Type B pancreatic cell (in vitro differentiated cells): ENCODE data around the gene ASB15. TPM values are rescaled to one million over a fixed set of nuclear protein-coding genes. Genes with fewer than 3 reads are reported as not detected.
A peak's percentile ranks its signal among the peaks of the same experiment; 100 is the strongest.

Experiments
- DNase-seq: peaks from one replicate; pipeline ENCODE4 v3.0.0; 2021; ENCODE audit warnings: mixed read lengths; ENCODE audit not compliant: unreplicated experiment; ENCODE audit errors: extremely low spot score
- H3K27ac Mint-ChIP-seq: 2 replicates; pipeline ENCODE4 v1.8.0; 2021; ENCODE audit warnings: mild to moderate bottlenecking, mixed read lengths
- H3K27me3 Mint-ChIP-seq: 2 replicates; pipeline ENCODE4 v1.8.0; 2021; ENCODE audit warnings: mixed read lengths
- H3K36me3 Mint-ChIP-seq: 2 replicates; pipeline ENCODE4 v1.8.0; 2021; ENCODE audit warnings: mixed read lengths
- H3K4me1 Mint-ChIP-seq: one replicate; pipeline ENCODE4 v1.8.0; 2021; ENCODE audit warnings: mixed read lengths; ENCODE audit not compliant: unreplicated experiment
- H3K4me3 Mint-ChIP-seq: 2 replicates; pipeline ENCODE4 v1.8.0; 2021; ENCODE audit warnings: mild to moderate bottlenecking, mixed read lengths
- H3K9me3 Mint-ChIP-seq: 2 replicates; pipeline ENCODE4 v1.8.0; 2021; ENCODE audit warnings: mixed read lengths
- CTCF ChIP-seq: fragments of 200-600 bp; sonication (generic); conservative IDR thresholded peaks from 2 replicates; pipeline ENCODE4 v1.5.0; 2021; ENCODE audit warnings: antibody characterized with exemption, mild to moderate bottlenecking
- total RNA-seq: library from RNA; stranded (reverse); gene quantifications from 2 replicates; pipeline ENCODE4 v1.2.1, GENCODE V29; 2021; ENCODE audit warnings: low replicate concordance

The ASB15 gene
- total RNA-seq, 1 donor from 2014 or later: not detected

- Mint-ChIP-seq H3K27me3 (no peaks in the 10 kb centered on the region), H3K9me3 (no peaks in the 10 kb centered on the region), H3K4me3 (no peak overlapping the region), H3K36me3 (peaks cover 13% of the 10 kb centered on the region), H3K4me1 (no peaks in the 10 kb centered on the region), H3K27ac (no peak overlapping the region)
- DNase-seq: no peak
- TF ChIP-seq CTCF: no peak
Observed at GRCh38 chr7:123680580-123680979, 79.0 kb downstream of the ASB15 start.

GRCh38 chr7:123681561-123681960 is 79.9 kb downstream of the ASB15 start:
- Mint-ChIP-seq H3K4me3 (no peak overlapping the region), H3K36me3 (peaks cover 13% of the 10 kb centered on the region), H3K4me1 (no peaks in the 10 kb centered on the region), H3K9me3 (no peaks in the 10 kb centered on the region), H3K27ac (no peak overlapping the region), H3K27me3 (no peaks in the 10 kb centered on the region)
- no peak for TF ChIP-seq CTCF
- no peak for DNase-seq

GRCh38 chr7:123682690-123683089 is 81.1 kb downstream of the ASB15 start:
- Mint-ChIP-seq H3K4me3 (no peak overlapping the region), H3K27me3 (no peaks in the 10 kb centered on the region), H3K27ac (no peak overlapping the region), H3K9me3 (no peaks in the 10 kb centered on the region), H3K4me1 (no peaks in the 10 kb centered on the region), H3K36me3 (peaks cover 13% of the 10 kb centered on the region)
- peak; percentile 78 for TF ChIP-seq CTCF
- no peak for DNase-seq

- no peak overlapping the region for H3K4me3 Mint-ChIP-seq
- H3K27me3 Mint-ChIP-seq: no peaks in the 10 kb centered on the region
- H3K4me1 Mint-ChIP-seq: no peaks in the 10 kb centered on the region
- peaks cover 20% of the 10 kb centered on the region for H3K36me3 Mint-ChIP-seq
- no peak for DNase-seq
- TF ChIP-seq CTCF: no peak
- no peak overlapping the region for H3K27ac Mint-ChIP-seq
- H3K9me3 Mint-ChIP-seq: no peaks in the 10 kb centered on the region
Observed at GRCh38 chr7:123687161-123687560, 85.5 kb downstream of the ASB15 start.

GRCh38 chr7:123687727-123688126 is 86.1 kb downstream of the ASB15 start:
- Mint-ChIP-seq H3K4me1 (no peaks in the 10 kb centered on the region), H3K4me3 (no peak overlapping the region), H3K9me3 (no peaks in the 10 kb centered on the region), H3K27me3 (no peaks in the 10 kb centered on the region), H3K36me3 (peaks cover 20% of the 10 kb centered on the region), H3K27ac (no peak overlapping the region)
- no peak for TF ChIP-seq CTCF
- no peak for DNase-seq

Other genes starting within 250 kb of the ASB15 start
- 1.2 and 2.1 TPM in 2 replicates for gene IQUB, start 67.2 kb upstream of the ASB15 start, total RNA-seq
- gene NDUFA5, start 44.0 kb upstream of the ASB15 start, total RNA-seq: 85.8 and 99.1 TPM in 2 replicates
- gene LMOD2, start 54.0 kb downstream of the ASB15 start, total RNA-seq: 0.19 TPM in 1 of 2 replicates, not detected in the other
- 34.4 and 47.5 TPM in 2 replicates for gene WASL, start 147.2 kb downstream of the ASB15 start, total RNA-seq
- gene HYAL4, start 243.3 kb downstream of the ASB15 start, total RNA-seq: 0.21 TPM in 1 of 2 replicates, not detected in the other